Fibroblast of skin of scalp (primary cell): Measurements from ENCODE around the gene NACAD.

Source experiments
- DNase-seq: peaks from one replicate; pipeline ENCODE4 v3.0.0-alpha.2; 2013

NACAD gene

DNA sequence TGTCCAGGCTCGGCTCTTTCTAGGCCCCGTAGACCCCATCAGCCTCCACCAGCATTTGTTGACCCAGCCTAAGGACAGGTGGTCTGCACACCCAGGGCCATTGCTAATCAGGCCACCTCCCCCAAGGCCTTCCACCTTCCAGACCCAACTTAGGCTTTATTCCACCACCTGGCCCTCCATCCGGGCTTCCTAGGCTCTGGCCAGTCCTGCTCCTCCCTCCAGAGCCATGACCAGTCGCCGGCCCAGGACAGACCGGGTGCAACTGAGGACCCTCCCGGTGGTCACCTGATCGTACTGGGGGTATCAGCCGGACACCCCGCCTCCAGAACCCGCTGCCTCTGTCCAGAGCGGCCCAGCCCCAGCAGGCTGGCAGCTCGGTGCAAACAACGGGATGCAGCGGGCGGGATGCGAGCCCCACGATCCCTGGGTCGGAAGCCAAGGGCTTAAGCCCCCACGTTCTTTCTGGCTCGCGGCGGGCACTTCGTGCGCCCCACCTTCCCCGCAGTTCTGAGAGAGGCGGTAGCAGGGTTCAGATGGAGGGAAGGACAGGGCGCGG lies 545 bp downstream of the NACAD start:
- DNase-seq, result no peak

DNA sequence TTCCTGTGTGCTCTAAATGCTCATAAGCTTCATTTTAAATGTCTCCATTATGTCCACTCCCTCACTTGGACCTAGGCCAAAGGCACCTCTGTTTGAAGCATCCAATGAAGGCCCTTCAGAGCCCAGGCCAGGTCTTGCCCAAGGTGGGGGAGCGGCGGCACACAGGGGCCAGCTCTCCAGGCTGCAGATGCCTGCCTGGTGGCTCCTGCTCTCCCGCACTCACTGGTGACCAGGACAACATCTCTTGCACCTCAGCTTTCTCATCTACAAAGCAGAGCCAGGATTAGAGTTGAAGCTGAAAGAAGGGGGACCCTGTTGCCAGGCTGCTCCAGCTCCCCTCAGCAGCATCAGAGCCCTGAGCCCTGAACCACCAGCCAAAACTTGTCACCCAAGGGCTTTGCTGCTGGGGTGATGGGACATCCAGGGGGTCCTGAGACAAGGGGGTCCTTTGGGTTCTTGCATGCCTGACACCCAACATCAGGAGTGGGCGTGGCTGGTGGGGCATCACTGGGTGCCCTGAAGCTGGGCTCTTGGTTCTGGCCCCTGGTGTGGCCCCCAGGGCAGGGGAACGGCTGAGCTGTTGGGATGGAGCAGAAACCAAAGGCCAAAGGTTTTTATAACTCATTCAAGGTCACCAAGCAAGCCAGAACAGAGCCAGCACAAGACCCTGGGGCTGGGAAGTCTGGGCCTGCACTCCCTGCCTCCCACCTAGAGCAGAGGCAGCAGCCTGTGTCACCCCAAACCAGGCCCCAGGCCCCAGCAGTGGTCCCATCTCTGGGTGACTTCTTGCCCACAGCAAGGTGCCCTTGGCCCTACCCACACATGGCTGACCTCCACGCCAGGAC lies 1.2 kb downstream of the NACAD start:
- DNase-seq, result no peak

DNA sequence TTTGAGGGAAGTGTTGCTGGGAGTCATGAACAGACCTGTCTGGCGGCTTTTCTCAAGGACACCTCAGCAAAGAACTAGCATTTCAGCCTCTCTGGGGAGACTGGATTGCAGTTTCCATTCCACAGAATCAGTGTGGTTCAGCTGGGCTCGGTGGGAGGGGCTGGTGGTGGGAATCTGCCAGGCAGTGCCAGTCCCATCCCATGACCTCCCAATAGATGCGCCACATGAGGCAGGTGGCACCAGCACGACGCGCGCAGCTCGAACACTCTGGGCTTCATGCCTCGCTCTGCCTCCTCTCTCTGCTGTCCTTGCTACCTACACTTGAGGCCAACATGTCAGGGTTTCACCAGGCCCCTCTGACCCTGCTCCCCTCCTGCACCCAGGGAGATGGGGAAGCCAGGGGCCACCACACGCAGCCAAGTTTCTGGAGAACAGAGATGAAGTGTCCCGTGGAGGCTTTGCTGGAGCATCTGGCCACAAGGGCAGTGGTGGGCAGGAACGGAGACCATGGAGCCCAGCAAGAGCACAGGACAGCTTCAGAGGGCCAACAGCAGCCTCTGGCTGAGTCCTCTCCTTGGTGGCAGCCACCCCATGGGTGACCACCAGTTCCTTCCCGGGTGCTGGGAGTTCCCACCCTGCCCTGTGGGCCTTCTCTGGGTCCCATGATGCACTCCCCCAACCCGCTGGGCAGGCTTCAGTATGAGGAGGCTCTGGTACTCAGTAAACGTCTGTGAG lies 2.3 kb downstream of the NACAD start:
- no peak for DNase-seq

DNA sequence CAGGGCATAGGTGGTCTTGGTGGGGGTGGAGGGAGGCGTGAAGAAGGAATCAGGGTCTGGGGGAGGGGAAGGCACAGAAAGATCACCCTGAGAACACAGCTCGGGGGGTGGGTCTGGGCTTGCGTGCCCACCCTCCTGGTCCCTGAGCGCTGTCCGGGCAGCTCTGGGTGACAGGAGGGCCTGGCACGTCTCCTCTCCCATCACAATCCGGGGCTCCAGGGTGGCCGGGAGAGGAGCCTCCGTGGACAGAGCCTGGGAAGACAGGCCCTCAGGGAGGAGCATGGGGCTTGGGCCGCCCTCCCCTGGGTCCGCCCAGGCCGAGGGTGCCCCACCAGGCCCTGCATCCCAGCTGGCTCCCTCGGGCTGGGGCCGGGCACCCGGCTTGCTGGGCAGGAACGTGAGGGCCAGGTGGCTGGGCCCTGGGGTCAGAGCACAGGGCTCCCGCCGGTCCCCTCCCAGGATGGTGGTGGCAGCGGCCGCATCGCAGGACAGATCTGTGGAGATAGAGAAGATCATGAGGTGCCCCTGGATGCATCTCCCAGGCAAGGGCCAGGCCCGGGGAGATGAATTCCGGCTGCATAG lies 3.1 kb downstream of the NACAD start:
- no peak for DNase-seq

DNA sequence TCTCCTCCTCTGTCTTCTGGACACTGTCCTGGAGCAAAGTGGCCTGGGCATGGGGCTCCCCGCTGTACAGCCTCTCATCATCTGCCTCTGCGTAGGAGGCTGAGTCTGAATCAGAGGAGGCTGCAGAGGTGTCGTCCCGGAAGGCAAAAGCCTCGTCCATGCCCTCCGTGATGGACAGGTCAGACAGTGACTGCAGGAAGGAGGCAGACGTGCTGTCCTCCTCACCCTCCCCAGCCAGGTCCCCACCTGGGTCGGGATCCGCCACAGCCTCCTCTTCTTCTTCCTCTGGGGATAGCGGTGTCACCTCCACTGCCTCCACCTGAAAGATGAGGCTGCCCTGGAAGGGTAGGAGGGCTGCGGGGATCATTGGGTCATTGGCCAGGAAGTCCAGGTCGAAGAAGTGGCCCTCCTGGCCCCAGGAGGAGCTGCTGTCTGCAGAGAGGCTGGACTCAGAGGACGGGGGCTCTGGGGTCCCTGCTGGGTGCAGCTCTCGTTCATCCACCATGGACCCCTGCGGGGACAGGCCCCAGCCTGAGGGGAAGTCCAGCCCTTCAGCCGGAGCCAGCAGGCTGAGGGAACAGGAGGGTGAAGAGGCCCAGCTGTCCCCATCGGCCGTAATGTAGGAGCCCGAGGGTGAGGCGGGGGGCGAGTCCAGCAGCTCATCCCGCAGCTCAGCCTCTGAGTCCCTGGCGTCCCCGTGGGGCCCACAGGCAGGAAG lies 3.7 kb downstream of the NACAD start:
- no peak for DNase-seq

DNA sequence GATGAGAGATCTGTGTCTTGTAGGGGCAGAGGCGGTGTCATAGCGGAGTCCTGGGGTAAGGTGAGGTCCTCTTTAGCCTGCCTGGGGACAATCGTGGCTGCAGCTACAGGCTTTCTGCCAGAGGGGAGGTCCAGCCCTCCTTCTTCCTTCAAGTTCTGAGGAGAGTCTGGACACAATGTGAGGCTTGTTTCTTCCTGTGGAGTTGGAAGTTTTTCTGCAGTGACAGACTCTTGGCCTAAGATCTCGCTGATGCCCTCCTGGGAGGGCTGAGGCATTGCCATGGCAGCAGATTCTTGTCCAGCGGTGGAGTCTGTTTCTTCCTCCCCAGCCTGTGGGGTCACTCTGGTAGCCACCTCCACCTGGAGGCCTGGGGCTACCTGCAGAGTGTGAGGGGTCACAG lies 4.4 kb downstream of the NACAD start:
- no peak for DNase-seq

DNA sequence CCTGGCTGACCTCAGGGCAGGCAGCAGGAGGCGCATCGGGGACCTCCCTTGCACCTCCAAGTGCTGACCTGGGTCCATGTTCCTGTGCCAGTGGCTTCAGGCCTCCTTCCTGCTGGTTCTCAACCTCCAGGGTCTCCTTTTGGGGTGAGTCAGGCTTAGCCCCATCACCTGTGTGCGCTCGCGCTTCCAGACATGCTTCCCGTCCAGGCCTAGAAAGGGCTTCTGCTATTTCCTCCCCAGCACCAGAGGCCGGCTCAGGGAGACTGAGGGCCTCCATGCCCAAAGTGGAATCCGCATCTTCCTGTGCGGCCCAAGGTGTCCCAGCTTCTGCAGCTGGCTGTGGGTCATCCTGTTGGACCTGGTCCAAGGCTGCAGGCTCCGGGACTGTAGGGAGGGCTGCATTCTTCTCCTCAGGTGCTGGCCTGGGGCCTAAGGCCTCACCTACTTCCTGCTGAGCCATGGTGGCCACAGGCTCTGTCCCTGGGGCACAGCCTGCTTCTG lies 5.9 kb downstream of the NACAD start:
- no peak for DNase-seq

DNA sequence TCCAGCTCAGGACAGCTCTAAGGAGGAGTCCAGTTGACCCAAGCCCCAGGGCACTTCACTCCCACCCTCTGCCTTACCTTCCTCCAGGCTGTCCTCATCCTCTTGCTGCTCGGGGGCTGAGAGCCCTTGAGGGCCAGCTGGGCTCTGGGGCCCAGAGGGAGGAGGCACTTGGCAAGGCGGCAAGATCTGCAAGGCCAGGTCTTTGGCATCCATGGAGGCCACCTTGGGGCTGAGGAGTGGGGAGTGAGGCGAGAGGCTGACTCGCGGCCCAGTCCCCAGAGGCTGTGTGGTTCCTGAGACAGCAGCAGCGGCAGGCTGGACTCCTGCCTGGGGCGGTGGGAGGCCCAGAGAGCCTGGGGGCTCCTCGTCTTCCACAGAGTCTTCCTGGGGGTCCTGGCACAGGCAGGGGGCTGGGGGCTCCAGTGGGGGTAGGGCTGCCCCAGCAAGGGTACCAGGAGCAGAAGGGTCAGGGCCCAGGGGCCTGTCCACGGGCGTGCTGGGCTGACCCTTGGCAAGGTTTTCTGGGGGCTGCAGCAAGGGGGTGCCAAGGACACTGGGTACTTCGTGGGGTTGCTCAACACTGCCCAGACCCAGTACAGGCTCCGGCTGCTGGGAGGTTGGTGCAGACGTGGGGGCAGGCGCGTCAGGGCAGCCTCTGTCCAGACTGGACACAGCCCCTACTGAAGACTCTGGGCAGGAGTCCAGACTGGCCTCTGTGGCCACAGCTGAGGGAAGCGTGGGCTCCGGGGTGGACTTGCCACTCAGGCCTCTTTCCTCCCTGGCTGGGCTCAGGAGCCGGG lies 6.5 kb downstream of the NACAD start:
- DNase-seq, result peak; percentile 8

DNA sequence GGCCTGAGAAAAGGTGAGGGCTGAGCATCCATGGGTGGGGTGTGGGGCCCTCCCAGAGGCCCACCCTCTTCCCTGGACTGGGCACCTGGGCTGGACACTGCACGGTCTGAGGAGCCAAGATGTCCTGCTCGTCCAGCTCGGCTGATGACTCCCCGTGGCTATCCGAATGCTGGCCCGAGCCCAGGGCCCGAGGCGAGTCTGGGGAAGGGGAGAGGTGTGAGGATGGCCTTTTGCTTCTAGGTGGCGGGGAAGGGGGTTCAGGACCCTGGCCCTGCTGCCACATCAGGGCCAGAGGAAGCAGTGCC lies 7.1 kb downstream of the NACAD start:
- DNase-seq, result no peak

DNA sequence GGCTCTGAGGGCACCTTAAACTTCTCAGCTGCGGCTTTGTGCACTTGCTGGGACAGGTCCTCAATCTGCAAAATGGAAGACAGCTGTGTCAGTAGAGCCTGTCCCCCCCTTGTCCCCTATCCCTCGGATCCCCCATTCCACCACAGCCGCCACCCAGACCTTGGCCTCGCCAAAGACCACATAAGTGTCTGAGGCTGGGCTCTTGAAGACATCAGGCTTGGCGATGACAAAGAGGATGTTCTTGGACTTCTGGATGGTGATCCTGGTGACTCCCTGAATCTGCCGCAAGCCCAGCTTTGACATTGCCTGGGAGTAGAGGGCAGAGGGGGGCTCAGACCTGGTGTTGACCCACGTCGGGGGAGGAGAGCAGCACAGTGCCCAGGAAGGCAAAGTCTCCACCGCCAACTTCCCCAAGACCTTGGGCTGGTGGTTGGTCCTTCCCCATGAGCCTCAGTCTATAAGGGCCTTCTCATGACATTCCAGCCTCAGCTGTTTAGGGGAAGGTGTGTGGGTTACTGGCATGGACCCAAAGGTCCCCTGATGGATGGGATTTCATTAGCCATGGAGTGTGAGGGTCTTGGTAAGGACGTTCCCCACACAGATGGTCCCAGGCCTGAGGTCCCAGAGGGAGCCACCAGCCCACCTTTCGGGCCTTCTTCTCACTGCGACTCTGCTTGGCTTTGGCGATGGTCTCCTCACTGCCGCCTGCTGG lies 7.7 kb downstream of the NACAD start:
- DNase-seq, result no peak

DNA sequence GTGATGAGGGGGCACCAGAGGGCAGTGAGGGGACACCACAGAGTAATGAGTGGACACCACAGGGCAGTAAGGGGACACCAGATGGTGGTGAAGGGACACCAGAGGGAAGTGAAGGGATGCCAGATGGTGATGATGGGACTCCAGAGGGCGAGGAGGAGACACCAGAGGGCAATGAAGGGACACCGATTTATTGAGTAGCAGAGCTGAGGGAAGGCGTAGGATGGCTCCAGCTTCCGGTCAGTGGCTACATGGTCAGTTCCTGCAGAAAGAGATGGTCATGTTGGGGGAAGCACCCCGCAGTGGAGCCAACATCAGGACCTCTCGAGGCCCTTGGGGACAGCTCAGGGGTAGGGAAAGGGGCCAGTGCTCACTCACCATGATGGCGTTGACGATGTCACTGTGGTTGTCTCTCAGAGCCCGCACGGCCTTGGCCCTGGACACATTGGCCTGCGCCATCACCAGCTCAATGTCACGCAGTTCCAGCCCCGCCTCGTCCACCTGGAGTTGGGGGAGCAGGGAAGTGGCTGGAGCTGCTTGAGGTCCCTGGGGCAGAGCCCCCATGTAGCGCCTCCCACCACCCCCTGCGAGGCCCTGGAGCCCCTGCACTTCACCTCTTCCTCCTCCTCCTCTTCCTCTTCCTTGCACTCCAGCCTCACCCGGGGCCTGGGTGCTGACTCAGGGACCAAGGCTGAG lies 8.4 kb downstream of the NACAD start:
- no peak for DNase-seq

DNA sequence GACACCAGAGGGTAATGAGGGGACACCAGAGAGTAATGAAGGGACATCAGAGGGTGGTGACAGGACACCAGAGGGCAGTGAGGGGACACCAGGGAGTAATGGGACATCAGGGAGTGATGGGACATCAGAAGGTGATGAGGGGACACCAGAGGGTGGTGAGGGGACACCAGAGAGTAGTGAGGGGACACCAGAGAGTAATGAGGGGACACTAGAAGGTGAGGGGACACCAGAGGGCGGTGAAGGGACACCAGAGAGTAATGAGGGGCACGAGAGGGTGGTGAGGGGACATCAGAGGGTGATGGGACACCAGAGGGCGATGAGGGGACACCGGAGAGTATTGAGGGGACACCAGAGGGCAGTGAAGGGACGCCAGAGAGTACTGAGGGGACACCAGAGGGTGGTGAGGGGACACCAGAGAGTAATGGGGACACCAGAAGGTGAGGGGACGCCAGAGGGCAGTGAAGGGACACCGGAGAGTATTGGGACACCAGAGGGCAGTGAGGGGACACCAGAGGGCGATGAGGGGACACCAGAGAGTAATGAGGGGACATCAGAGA lies 10.6 kb downstream of the NACAD start:
- no peak for DNase-seq

DNA sequence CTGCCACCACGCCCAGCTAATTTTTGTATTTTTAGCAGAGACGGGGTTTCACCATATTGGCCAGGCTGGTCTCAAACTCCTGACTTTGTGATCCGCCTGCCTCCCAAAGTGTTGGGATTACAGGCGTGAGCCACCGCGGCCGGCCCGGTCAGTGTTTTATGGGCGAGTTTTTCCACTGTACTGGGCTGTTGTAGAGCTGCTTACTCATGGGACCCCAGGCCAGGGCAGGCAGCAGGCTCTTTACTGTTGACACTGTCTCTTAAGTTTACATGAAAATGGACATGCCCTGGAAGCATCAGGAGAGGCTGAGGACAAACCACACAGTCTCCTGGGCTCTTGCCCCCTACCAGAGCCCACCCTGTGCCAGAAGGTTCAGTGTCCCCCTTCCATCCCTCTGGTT lies 11.2 kb downstream of the NACAD start:
- no peak for DNase-seq

DNA sequence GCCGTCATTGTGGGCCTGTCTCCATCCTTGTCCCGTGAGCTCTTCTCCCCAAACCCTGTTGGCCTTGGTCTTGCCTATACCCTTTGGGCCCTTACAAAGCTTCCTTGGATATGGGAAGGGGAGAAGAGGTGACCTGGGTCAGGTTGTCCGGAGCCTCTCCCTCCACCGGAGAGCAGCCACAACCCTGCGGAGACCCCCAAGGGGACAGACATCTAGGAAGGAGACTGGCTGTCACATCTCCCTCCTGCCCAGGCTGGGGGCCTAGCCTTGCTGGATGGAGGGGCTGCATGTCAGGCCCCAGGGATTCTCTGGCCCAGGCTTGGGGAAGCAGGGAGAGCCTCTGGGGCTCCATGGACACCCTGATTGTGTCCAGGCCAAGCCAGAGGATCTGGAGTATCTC lies 11.8 kb downstream of the NACAD start:
- DNase-seq, result no peak

DNA sequence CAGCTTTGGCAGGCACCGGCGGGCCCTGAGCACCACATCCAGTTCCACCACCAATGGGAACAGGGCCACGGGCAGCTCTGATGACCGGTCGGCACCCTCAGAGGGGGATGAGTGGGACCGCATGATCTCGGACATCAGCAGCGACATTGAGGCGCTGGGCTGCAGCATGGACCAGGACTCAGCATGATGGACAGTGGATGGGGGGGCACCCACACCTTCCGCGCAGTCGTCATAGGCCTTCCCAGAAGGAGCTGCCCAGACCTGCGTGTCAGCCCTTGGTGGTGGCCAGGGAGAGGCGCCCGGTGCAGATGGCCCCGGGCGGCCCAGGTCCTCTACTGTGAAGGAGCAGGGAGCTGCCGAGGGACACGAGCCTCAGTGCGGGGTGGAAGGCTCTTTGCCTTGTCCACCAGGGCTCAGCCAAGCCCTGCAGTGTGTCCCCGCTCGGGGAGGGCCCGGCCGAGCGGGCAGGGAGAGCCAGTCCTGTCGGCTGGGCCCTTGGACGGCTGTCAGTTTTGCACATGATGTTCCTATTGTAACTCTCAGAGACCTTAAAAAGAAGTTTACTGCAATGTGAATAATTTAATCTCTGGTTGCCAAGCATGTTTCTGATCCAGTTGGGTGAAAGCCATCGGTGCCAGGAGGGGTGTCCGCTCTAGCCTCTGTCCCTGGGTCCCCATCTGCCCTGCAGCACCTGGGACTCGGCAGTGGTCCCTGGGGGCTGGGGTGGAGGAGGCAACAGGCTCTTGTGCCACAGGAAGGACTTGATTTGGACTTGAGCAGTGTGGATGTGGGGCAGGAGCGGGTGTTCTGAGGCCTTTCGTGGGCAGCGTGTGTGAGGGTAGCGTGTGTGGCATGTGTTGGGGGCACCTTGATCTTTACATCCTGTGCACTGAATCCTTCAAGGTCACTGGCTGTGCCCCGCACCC lies 12.6 kb downstream of the NACAD start:
- no peak for DNase-seq

DNA sequence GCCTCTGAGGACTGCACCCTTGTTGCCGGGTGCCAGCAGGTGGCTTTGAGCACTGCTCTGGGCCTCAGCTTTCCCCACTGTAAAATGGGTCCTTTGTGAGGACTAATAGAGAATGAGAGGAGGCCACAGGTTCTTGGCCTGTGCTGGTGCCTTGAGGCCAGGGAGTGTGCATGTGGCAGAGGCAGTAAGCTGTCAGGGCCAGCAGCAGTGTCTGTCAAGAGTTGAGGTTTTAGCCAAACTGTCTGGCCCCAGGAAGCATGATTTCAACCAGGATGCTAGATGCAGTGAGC lies 13.5 kb downstream of the NACAD start:
- no peak for DNase-seq

DNA sequence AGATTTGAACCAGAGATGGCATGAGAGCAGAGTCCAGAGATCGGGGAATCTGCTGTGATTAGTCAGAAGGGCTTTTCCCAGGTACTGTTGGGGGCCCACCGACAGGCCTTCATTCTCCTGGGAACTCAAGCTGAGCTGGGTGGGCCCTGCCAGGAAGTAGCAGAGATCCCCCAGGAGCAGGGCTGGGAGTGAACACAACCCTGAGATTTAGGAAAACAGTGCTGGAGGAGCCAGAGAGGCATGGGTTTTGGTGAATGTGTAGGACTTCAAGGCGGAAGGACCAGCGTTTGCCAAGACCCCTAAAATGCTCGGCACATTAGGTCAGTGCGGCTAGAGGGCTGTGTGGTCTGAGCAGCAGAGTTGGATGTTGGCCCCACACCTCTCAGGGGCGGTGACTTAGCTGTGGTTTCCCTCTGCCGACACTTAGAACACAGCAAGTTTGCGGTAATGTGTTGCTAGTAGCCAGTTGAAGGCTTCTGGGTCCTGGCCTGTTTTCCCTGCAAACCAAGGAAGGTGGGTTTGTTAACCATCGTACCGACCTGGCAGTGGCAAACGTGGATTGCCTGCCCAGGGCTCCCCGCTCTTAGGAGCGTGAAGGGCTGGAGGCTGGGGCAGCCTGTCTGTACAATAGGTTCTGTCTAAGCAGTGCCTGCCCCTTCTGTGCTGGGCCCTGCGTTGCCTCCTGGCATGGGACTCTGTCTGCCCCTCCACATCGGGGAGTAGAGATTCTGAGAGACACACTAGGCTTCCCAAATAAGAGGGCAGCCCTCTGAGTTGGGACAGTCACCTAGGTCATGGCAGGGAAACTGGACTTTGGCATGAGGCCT lies 14.0 kb downstream of the NACAD start:
- no peak for DNase-seq

DNA sequence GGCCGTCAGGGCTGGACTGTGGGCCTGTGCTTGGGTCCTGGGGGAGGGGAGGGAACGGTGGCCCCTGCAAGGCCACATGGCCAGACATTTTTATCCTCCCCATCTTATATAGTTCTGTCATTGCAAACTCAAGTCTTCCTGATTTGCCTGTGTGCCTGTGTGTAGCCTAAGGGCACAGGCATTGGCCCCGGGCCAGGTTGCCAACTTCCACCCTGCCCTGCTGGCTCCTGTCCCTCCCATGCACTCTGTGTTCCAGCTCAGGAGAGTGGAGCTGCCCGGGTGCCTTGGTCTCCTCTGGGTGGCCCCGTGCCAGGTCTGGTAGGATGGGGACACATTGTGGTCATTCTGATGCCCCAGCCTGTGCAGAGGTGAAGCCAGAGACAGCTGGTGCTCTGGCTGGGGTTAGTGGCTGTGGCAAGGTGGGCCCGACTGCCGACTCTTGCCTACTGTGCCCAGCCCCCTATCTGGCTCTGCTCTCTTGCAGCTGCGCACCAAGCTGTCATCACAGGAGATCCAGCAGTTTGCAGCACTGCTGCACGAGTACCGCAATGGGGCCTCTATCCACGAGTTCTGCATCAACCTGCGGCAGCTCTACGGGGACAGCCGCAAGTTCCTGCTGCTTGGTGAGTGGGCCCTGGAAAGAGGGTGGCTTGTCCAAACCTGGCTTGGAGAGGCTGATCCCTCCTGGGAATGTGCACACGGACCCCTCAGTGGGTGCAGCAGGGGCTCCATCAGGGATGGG lies 14.8 kb downstream of the NACAD start:
- DNase-seq, result no peak
